K562 (cell line): ENCODE measurements around the gene TBC1D16. TPM values are rescaled to one million over a fixed set of nuclear protein-coding genes. Genes with fewer than 3 reads are reported as not detected.

ENCODE experiments used
- ATAC-seq: fragments of 200-7000 bp; cut with Tn5 transposase; 3 replicates; pipeline ENCODE4 v1.9.1; 2020; ENCODE audit warnings: moderate library complexity
- BruUV-seq: library from RNA; stranded (reverse); fragments of 400-500 nt; replicated peaks from 2 replicates; lab custom pipeline; 2021; lab: Mats Ljungman, UMichigan
- CTCF ChIA-PET: fragments of 300-600 bp; formaldehyde crosslinking; extraction: SDS; loops from one replicate; lab custom pipeline; 2021; ENCODE audit warnings: low intra/inter-chr PET ratio; lab: Yijun Ruan, JAX
- POLR2A ChIA-PET: fragments of 300-600, 350-650 bp; sonication (Branson Sonifier 250); formaldehyde crosslinking; extraction: SDS; loops from one replicate; lab custom pipeline; 2021; ENCODE audit warnings: antibody characterized with exemption, inconsistent platforms; lab: Yijun Ruan, JAX
- DNase-seq, 4 experiments: peaks; one replicate each; pipeline versions ENCODE4 v3.0.0 to v3.0.0-alpha.2; 2011 to 2018; ENCODE audit warnings: low spot score in 3 of 4, mixed read lengths in 3 of 4; ENCODE audit errors: extremely low read depth in 1 of 4
- FAIRE-seq: peaks from 2 replicates; lab custom pipeline; 2011; peaks lifted over from hg19 to GRCh38; lab: Jason Lieb, UNC
- H2AFZ ChIP-seq: 2 replicates; pipeline ENCODE4 v1.6.0; 2011; ENCODE audit warnings: low read depth, low read length, control low read depth, inconsistent platforms
- H3K27ac ChIP-seq: fragments of 200-600 bp; 3 replicates; pipeline ENCODE4 v1.8.0; 2011; ENCODE audit warnings: low read depth, mild to moderate bottlenecking, control low read depth, inconsistent platforms, low read length, moderate library complexity, mixed read lengths; ENCODE audit errors: extremely low read depth
- H3K27me3 ChIP-seq, 2 experiments: fragments of 300-600 bp in 1 of 2; 2 replicates in 1 of 2; 3 replicates in 1 of 2; pipeline versions ENCODE4 v1.6.0 to v1.8.0; 2011; ENCODE audit warnings: inconsistent platforms in 2 of 2, low read length in 2 of 2, mild to moderate bottlenecking in 1 of 2, mixed read lengths in 1 of 2, moderate library complexity in 1 of 2; ENCODE audit not compliant: control insufficient read depth in 2 of 2, insufficient read depth in 2 of 2
- H3K36me3 ChIP-seq: fragments of 300-600 bp; 3 replicates; pipeline ENCODE4 v1.8.0; 2011; ENCODE audit warnings: mild to moderate bottlenecking, low read length, inconsistent platforms; ENCODE audit not compliant: control insufficient read depth, insufficient read depth
- H3K4me1 ChIP-seq, 2 experiments: fragments of 200-600 bp in 1 of 2; replicated peaks in 1 of 2; 2 replicates in 1 of 2; 3 replicates in 1 of 2; pipeline versions ENCODE4 v1.5.1 to v1.8.0; 2011; ENCODE audit warnings: inconsistent platforms in 2 of 2, low read length in 2 of 2, mild to moderate bottlenecking in 1 of 2, mixed read lengths in 1 of 2, moderate library complexity in 1 of 2; ENCODE audit not compliant: control insufficient read depth in 2 of 2, insufficient read depth in 2 of 2
- H3K4me2 ChIP-seq: 2 replicates; pipeline ENCODE4 v1.6.1; 2011; ENCODE audit warnings: low read length, control low read depth, inconsistent platforms, mixed read lengths; ENCODE audit not compliant: insufficient read depth
- H3K4me3 ChIP-seq: fragments of 200-600 bp; sonication (generic), shearing (Covaris generic); 2 replicates; pipeline ENCODE4 v1.5.1; 2016; ENCODE audit warnings: control low read depth, inconsistent platforms
- H3K79me2 ChIP-seq: fragments of 200-600 bp; 3 replicates; pipeline ENCODE4 v1.8.0; 2011; ENCODE audit warnings: low read length, inconsistent platforms; ENCODE audit not compliant: control insufficient read depth, insufficient read depth
- H3K9ac ChIP-seq, 2 experiments: 2 replicates each; pipeline versions ENCODE4 v1.6.0 to v1.6.1; 2011; ENCODE audit warnings: low read depth in 2 of 2, low read length in 2 of 2, control low read depth in 1 of 2, inconsistent platforms in 1 of 2, mild to moderate bottlenecking in 1 of 2, mixed read lengths in 1 of 2; ENCODE audit not compliant: insufficient read depth in 1 of 2
- H3K9me1 ChIP-seq: one replicate; pipeline ENCODE4 v1.6.0; 2011; ENCODE audit warnings: inconsistent platforms, mild to moderate bottlenecking, low read length, moderate library complexity; ENCODE audit not compliant: control insufficient read depth, insufficient read depth
- H3K9me3 ChIP-seq: replicated peaks from 2 replicates; pipeline ENCODE4 v1.5.1; 2011; ENCODE audit warnings: low read depth, low read length, inconsistent platforms; ENCODE audit not compliant: control insufficient read depth, insufficient read depth
- H4K20me1 ChIP-seq: replicated peaks from 2 replicates; pipeline ENCODE4 v1.6.1; 2011; ENCODE audit warnings: low read length, inconsistent platforms, mixed read lengths; ENCODE audit not compliant: control insufficient read depth, insufficient read depth
- ARID2 ChIP-seq: fragments of 450-650 bp; IDR thresholded peaks from 2 replicates; pipeline ENCODE4 v1.6.1; 2017; ENCODE audit warnings: antibody characterized with exemption, mild to moderate bottlenecking
- ARID3B ChIP-seq: fragments of 250-450 bp; sonication (Bioruptor Pico); IDR thresholded peaks from 2 replicates; pipeline ENCODE4 v1.4.0; 2020; ENCODE audit warnings: borderline replicate concordance
- DEAF1 ChIP-seq: fragments of 450-650 bp; formaldehyde crosslinking; IDR thresholded peaks from 2 replicates; pipeline ENCODE4 v1.4.0; 2020; ENCODE audit warnings: mild to moderate bottlenecking, moderate library complexity
- ETV5 ChIP-seq: sonication (generic); formaldehyde crosslinking; IDR thresholded peaks from 2 replicates; pipeline ENCODE4 v1.4.0; 2020; ENCODE audit warnings: low read depth, mild to moderate bottlenecking, missing genetic modification reagents
- GTF2B ChIP-seq: IDR thresholded peaks from 2 replicates; pipeline ENCODE4 v1.6.1; 2011; ENCODE audit not compliant: insufficient read length; ENCODE audit errors: extremely low read depth
- KLF13 ChIP-seq: fragments of 450-650 bp; IDR thresholded peaks from 2 replicates; pipeline ENCODE4 v1.6.1; 2016; ENCODE audit warnings: missing genetic modification characterization, low read depth, mild to moderate bottlenecking, missing compliant biosample characterization, moderate library complexity, borderline replicate concordance
- MXD1 ChIP-seq: fragments of 250-450 bp; sonication (Bioruptor Pico); IDR thresholded peaks from 2 replicates; pipeline ENCODE4 v1.8.0; 2021; ENCODE audit warnings: borderline replicate concordance, mild to moderate bottlenecking, moderate library complexity; ENCODE audit not compliant: poor library complexity, severe bottlenecking
- NFATC3 ChIP-seq: fragments of 450-650 bp; IDR thresholded peaks from 2 replicates; pipeline ENCODE4 v1.6.1; 2017; ENCODE audit warnings: mild to moderate bottlenecking
- NR2C1 ChIP-seq, 2 experiments: fragments of 450-650 bp; IDR thresholded peaks; 2 replicates each; pipeline ENCODE4 v1.6.1; 2017; ENCODE audit warnings: mild to moderate bottlenecking in 2 of 2, antibody characterized with exemption in 1 of 2, inconsistent platforms in 1 of 2, missing compliant biosample characterization in 1 of 2, missing genetic modification characterization in 1 of 2
- RBBP5 ChIP-seq: fragments of 200-600 bp; sonication (generic); IDR thresholded peaks from 2 replicates; pipeline ENCODE4 v1.6.1; 2012; ENCODE audit warnings: borderline replicate concordance, mild to moderate bottlenecking, low read length, control low read depth, inconsistent platforms; ENCODE audit not compliant: insufficient read depth, poor library complexity, severe bottlenecking
- RCOR1 ChIP-seq, 2 experiments: IDR thresholded peaks; 2 replicates each; pipeline ENCODE4 v1.6.1; 2012; ENCODE audit warnings: low read depth in 2 of 2, low read length in 2 of 2, borderline replicate concordance in 1 of 2, improper control_type of control experiment in 1 of 2
- TCF7 ChIP-seq: sonication (generic); IDR thresholded peaks from 2 replicates; pipeline ENCODE4 v1.6.1; 2016; ENCODE audit warnings: antibody characterized with exemption, borderline replicate concordance
- ZNF311 ChIP-seq: fragments of 250-450 bp; sonication (Bioruptor Pico); IDR thresholded peaks from 2 replicates; pipeline ENCODE4 v1.4.0; 2020; ENCODE audit warnings: mild to moderate bottlenecking, moderate library complexity
- ZNF589 ChIP-seq: fragments of 200-800 bp; sonication (Bioruptor generic); IDR thresholded peaks from 2 replicates; pipeline ENCODE4 v1.6.1; 2016; ENCODE audit warnings: low read depth, missing genetic modification characterization, missing compliant biosample characterization
- WGBS: fragments of 100-300 bp; shearing (Covaris generic); methylation state at CpG from one replicate; pipeline ENCODE4 v1.1.6; 2016; ENCODE audit warnings: low coverage, mixed read lengths; ENCODE audit not compliant: insufficient coverage; ENCODE audit errors: missing lambda C conversion rate; 5-methylcytosine and 5-hydroxymethylcytosine counted together
- in situ Hi-C: fragments of 300-500 bp; cut with MboI; formaldehyde crosslinking; loops from 4 replicates; pipeline ENCODE4 v1.15.0; 2018; ENCODE audit warnings: inconsistent platforms, mixed read lengths
- intact Hi-C: fragments of 100-400 bp; cut with micrococcal nuclease; formaldehyde crosslinking; loops from 2 replicates; pipeline ENCODE4 v1.14.2; 2022
- polyA plus RNA-seq, 8 experiments: library from polyadenylated mRNA; depleted of rRNA in 4 of 8; stranded (reverse) in 5 of 8; unstranded in 3 of 8; fragments of >200 nt; fragmentation: Nextera tagmentation in 2 of 8; fragmentation: Illumina TruSeq in 1 of 8; extraction: Ambion mirVana in 2 of 8; extraction: Trizol in 1 of 8; gene quantifications; 2 replicates each; pipeline versions ENCODE4 v1.2.1 to v1.2.3, GENCODE V29; 2011 to 2014; ENCODE audit warnings: inconsistent platforms in 1 of 8, missing spikeins in 1 of 8
- total RNA-seq, 7 experiments: library from RNA; depleted of rRNA in 6 of 7; stranded (reverse); fragments of >200 nt in 6 of 7; fragmentation: Illumina TruSeq in 2 of 7; extraction: Trizol in 2 of 7; gene quantifications; 2 replicates each; pipeline versions ENCODE4 v1.2.1 to v1.2.3, GENCODE V29; 2011 to 2021; ENCODE audit warnings: low replicate concordance in 1 of 7

TBC1D16 gene
- total and polyA plus RNA-seq, 9 of the 15 experiments (the other 6 are each of a cell fraction or from before 2014, with no cell fraction given) = 0.01 to 0.20 (median 0.03) TPM; not detected in 1

GRCh38 chr17:80012765-80013741 lies 22.6 kb downstream of the TBC1D16 start:
- no peaks in the 10 kb centered on the region; the same call in 1 of the 2 replicates for H4K20me1 ChIP-seq
- 0 out of 4 replicates have a peak overlapping the region, but pooled peaks of 1 of the 2 experiments have one; percentile 16 for H3K9ac ChIP-seq
- in situ Hi-C loops = no loop called here
- no peaks in the 10 kb centered on the region for H3K79me2 ChIP-seq
- no peaks in the 10 kb centered on the region for H3K9me3 ChIP-seq
- FAIRE-seq (no peak), ATAC-seq (no peak), DNase-seq (no peak)
- ChIA-PET CTCF (no interaction called here), POLR2A (no interaction called here)
- H3K27me3 ChIP-seq = peaks cover 33 to 87% of the 10 kb centered on the region in 2 experiments
- WGBS = 2% methylated on average over 33 of the region's 33 CpGs
- H3K9me1 ChIP-seq = no peaks in the 10 kb centered on the region
- H3K4me3 ChIP-seq = no peak overlapping the region
- peaks cover 0 to 25% of the 10 kb centered on the region in 2 experiments; a peak in 2 of 5 replicates for H3K4me1 ChIP-seq
- no peak overlapping the region for H3K4me2 ChIP-seq
- no TSS peak for BruUV-seq
- intact Hi-C loops = no loop called here
- H3K36me3 ChIP-seq = no peaks in the 10 kb centered on the region
- no peak overlapping the region for H2AFZ ChIP-seq
- H3K27ac ChIP-seq = no peak overlapping the region
- TF ChIP-seq ARID3B (no peak), NR2C1 (IDR thresholded peaks at IDR 0.05) (no peak), NR2C1 (tag; IDR thresholded peaks at IDR 0.05) (no peak), ZNF311 (CRISPR knock-in tag) (no peak), TCF7 (no peak), NFATC3 (no peak), MXD1 (CRISPR knock-in tag) (no peak), DEAF1 (no peak), GTF2B (no peak), ARID2 (no peak), ZNF589 (CRISPR knock-in tag) (no peak), ETV5 (no peak), RCOR1 (IDR thresholded peaks at IDR 0.05; ENCODE audit: borderline replicate concordance in 1 of 2, low read depth in 2 of 2, low read length in 2 of 2) (no peak), RBBP5 (no peak), KLF13 (tag) (no peak)
